ENCODE measurements around the gene PAQR5.
"Not testable (repeated sequence)": the region's sequence is repeated elsewhere in the genome, so short reads cannot be mapped to it uniquely, and the experiment has no call there.

Gene PAQR5

DNA sequence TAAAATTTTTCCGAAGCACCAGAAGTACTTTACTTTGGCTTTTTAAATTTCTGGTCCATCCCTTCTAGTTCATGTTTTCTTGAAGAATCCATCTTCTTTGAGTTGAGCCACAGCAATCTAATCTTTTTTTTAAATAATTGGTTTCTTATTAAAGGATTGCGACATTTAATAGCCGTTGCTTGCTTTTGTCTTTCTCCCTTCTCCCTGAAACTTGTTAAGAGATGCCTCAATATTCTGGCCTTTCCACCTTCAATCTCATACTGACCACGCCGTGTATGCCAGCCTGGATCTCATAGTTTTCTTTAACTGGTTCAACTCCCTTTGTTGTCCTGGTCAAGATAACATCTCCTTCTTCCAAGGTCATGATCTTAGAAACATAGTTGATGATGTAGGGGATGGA, 135.5 kb downstream of the PAQR5 start:
- DNase-seq = no peak

DNA sequence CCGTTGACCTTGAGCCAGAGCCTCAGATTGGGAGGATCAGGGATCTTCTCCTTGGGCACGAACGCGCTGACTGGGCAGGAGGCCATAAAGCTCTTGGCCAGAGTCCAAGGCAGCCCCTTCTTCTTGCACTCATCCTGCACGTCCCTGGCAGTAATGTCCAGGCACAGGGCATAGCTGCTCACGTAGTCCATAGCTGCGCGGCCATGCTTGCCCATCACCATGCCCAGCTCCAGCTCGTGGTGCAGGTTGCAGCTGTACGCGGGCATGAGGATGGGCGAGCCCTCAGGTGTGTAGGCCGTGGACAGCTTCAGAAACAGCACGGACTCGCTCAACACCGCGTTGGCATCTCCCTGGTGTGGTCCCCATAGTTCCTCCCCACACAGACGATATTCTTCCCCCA, 136.0 kb downstream of the PAQR5 start:
- no peak for DNase-seq

DNA sequence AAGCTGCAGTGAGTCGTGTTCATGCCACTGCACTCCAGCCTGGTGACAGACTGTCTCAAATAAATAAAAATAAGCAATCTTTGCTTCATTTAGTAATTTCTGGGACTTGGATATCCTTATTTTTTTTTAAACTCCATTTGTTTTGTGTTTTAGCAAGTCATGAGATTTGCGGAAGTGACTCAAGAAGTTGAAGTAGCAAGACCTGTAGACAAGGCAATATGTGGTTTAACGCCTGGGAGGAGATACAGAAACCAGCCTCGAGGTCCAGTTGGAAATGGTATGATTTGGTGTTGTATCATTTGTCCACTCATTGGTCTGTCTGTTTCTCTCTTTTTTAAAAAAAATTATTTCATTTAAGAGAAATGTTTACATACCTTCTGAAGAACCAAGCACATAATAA, 137.3 kb downstream of the PAQR5 start:
- no peak for DNase-seq

DNA sequence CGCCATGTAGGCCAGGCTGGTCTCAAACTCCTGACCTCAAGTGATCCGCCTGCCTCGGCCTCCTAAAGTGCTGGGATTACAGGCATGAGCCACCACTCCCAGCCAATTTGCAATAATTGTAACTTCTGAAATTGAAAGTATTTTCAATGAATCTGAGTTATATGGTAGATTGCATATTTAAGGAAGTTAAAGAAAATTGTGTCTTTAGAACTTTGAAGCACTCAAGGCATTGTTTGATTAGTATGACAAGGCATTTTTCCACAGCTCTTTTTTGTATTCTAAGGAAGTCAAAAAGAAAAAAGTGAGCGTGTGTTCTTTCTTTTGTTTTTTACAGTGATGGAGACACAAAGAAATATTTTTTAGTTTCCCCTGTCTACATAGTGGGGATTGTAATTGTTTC, 138.2 kb downstream of the PAQR5 start:
- no peak for DNase-seq

DNA sequence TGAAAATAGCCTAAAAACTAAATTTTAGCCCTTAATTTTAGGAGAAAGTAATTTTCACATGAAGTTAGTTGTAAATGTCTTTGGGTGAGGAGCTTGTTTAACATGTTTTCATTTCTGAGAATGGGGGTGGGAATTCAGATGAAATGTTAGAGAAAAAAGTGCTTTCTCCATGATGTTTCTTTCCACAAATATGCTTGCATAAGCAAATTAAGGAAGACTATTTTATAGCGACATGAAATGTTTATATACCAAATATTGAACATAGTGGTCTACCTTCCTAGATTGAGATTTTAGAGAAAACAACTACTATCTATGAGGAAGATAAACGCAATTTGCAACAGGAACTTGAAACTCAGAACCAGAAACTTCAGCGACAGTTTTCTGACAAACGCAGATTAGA, 140.9 kb downstream of the PAQR5 start:
- DNase-seq = no peak

DNA sequence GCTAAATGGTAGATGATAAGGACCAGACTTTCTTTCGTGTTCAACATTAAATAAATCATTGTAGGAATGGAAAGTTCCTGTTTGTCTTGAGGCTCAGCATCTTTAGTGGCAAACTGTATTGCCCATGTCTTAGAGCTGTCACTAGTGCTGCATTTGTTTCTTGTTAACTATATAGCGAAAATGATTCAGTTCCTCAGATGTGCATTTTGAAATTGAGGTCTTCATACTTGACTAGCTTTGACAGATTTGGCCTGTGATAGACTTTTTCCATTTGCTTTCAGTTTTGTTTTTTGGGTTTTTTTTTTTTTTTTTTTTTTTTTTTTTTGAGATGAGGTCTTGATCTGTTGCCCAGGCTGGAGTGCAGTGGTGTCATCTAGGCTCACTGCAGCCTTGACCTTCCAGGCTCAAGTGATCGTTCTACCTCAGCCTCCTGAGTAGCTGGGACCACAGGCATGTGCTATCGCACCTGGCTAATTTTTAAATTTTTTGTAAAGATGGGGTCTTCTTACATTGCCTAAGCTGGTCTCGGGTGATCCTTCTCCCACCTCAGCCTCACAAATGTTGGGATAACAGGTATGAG, 144.4 kb downstream of the PAQR5 start:
- DNase-seq = no peak

DNA sequence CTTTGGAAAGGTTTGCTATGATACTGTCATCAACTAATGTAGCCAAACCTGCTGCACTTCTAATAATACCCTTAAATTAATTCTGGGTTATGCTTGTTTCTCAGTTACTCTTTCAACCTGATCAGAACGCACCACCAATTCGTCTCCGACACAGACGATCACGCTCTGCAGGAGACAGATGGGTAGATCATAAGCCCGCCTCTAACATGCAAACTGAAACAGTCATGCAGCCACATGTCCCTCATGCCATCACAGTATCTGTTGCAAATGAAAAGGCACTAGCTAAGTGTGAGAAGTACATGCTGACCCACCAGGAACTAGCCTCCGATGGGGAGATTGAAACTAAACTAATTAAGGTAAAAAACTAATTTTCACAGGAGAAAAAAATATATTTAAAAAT, 146.0 kb downstream of the PAQR5 start:
- DNase-seq = no peak

DNA sequence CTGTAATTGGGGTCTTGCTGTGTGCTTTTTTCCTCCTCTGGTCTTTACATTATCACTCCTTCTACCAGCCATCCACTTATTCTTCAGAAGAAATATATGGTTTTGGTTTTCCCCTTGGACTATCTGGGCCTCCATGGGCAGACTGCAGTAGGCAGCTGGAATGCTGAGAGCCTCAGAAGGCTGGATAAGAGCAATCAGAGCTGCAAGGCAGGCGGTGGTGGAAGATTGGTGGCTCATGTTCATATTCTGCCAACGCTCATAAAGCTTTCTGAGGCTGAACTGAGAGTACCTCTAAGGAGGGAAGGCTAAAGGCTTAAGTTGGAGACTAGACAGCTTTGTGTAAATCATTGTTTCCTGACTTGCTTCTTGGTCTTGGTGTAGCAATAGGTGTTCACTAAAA, 148.2 kb downstream of the PAQR5 start:
- no peak for DNase-seq

DNA sequence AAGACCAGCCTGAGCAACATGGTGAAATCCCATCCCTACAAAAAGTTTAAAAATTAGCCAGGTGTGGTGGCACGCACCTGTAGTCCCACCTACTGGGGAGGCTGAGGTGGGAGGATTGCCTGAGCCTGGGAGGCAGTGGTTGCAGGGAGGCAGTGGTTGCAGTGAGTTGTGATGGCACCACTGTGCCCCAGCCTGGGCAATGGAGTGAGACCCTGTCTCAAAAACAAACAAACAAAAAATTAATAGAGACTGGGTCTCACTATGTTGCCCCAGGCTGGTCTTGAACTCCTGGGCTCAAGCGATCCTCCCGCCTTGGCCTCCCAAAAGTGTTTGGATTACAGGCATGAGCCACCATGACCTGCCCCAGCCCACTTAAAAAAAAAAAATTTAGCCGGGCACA, 151.5 kb downstream of the PAQR5 start:
- DNase-seq = not testable (repeated sequence)

DNA sequence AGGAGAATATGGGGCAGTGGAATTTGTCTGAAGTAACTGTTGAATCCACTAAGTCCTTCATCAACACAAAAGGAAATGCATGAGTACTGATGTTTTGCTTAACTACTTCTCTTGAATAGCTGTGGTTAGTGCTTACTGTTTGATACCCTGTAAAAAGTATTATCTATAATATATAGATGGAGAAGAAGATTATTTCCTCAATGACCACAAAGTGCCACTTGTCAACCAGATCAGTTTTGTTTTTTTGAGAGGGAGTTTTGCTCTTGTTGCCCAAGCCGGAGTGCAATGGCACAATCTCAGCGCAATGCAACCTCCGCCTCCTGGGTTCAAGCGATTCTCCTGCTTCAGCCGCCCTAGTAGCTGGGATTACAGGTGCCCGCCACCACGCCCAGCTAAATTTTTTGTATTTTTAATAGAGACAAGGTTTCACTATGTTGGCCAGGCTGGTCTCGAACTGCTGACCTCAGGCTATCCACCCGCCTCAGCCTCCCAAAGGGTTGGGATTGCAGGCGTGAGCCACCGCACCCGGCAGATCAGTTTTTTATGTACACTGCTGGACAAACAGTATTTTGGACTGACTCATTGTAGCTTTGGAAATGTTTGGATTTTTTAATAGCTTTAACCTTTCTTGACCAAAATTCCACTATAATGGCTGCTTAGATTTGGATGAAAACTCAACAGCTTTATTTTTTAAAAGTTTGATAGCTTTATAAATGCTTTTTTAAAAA, 152.4 kb downstream of the PAQR5 start:
- DNase-seq = no peak

DNA sequence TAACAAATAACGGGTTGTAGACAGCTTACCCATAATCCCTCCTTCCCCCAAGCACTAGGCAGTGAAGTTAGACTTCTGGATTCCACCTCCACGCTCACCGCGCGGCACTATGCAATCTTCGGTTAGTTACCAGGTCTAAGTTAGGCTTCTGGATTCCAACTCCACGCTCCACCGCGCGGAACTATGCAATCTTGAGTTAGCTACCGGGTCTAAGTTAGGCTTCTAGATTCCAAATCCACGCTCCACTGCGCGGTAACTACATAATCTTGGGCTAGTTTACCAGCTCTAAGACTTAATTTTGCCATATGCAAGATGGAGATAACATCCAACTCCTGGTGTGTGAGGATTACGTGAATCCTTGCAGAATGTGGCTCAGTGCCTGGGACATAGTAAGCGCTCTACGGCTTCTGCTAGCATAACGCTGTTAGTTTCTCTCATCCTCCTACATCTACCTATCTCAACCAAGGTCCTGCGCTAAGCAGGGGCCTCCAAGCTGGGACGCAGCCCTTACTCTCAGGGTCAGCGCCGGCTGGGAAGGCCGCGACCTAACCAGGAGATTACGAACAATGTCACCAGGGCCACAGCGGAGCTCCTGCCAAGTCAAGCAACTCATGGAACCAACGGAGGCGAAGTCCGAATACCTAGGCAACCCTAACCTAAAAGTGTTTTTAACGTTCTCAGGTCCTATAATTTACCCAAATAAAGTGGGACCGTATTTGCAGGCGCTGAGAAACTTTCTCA, 153.4 kb downstream of the PAQR5 start:
- no peak for DNase-seq

DNA sequence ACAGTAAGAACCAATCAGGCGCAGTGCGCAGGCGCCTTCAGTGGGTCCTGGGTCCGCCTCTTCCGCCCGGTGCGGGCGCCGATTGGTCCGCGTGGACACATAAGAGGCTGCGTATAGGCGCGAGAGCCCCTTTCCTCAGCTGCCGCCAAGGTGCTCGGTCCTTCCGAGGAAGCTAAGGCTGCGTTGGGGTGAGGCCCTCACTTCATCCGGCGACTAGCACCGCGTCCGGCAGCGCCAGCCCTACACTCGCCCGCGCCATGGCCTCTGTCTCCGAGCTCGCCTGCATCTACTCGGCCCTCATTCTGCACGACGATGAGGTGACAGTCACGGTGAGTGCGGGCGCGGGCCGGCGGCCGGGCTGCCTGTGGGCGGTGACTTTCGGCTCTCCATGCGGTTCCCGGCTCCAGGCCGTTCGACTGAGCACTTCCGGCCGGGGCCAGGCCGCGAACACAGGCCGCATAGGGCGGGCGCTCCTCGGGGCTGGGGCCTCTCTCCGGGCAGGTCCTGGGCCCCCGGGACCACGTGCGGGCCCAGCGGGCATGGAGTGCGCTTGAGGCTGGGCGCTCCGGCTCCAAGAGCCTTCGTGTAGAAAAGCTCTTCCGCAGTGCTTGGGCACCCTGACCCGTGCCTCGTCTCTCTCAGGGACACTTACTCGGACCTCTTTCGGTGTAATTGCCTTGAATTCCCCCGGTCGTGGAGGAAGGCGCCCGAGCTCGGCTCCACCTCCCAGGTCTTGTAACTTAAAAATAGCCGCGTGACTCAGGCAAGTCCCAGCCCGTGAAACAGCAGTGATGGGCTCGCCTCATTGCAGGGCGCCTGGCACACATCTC, 154.2 kb downstream of the PAQR5 start, which contains the start of gene RPLP1:
RPLP1 (plus strand) TSS at position 127 of the 830 bp plus-strand sequence; CDS start at position 258, 131 bp downstream.
- peak; percentile 83 to 90 for DNase-seq

DNA sequence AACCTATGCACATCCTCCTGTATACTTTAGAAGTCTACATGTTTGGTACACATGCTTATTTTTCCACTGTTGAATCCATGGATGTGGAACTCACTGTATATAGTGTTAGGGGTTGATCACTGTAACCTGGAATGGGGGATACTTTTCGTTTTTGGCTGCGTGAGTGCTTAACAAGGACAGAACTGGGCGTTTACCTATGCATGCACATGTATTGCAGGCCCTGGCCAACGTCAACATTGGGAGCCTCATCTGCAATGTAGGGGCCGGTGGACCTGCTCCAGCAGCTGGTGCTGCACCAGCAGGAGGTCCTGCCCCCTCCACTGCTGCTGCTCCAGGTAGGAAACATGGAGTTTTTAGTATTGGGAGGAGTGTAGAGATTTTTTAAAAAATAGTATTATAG, 156.2 kb downstream of the PAQR5 start:
- no peak for DNase-seq

DNA sequence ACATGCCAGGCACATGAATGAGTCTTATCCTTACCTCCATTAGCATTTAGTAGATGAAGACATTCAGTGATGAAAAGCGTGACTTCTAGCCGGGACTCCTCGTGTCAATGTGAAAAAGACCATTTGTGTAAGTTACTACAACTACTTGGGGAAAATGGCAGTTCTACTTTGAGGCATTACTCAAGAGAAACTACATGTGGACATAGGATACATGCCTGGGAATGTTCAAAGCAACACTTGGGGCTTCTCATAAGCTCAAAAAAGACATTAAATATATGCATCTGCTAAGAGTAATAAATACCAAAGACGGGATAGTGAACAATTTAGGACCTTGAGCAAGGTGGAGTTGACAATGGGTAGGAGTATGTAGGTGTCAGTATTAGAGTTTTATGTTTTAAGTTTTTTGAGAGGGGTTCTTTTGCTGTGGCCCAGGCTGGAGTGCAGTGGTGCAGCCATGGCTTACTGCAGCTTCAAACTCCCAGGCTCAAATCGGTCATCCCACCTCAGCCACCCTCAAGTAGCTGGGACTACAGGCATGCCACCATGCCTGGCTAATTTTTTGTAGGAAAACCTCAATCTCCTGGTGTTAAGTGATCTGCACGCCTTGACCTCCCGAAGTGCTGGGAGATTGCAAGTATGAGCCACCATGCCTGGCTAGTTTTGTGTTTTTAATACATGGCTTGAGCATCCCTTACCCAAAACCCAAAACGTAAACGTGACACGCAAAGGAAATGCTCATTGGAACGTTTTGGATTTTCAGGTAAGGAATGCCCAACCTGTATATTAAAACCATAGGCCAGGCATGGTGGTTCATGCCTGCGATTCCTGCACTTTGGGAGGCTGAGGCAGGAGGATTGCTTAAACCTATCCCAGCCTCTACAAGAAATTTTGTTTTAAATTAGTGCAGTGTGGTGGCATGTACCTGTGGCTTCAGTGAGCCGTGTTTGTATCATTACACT, 157.8 kb downstream of the PAQR5 start:
- no peak for DNase-seq

Data from NCI-H187 (cell line).